Measurements from ENCODE around the gene SNED1.

DNA sequence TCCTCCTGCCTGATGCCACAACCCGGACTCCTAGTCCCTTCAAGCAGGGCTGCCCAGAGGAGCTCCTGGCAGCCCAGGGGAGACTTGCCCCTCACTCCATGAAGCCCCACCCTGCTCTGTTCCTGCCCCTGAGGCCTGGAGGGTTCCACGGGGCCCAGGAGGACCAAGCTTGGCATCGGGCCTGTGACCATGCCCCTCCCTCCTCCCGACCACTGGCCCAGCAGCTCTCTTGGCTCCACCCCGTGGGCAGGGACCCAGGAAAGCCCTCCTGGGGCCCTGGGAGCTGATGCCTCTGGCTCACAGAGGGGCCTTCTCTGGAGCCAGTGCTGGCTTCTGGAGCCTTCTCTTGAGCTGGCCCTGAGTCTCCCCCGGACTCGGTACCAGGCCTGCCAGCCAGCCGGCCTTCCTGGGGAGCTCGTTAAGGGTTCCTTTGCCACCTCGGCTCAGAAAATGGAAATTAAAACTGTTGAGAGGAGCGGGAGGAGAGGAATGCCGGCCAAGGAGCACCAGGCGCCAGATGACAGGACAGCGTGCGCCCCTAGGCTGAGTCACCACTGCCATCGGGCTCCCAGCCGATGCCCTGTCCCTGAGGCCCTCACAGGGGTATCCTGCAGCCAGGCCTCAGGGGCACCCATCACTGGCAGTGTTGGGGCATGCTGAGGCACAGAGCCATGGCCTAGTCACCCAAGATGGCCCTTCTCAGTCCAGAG lies 40.6 kb upstream of the SNED1 start:
- TF ChIP-seq FOXJ3 (CRISPR knock-in tag; IDR thresholded peaks at IDR 0.05; ENCODE audit: borderline replicate concordance) (no peak), CTCF (IDR thresholded peaks at IDR 0.05) (no peak), ATF6 (CRISPR knock-in tag; IDR thresholded peaks at IDR 0.05) (no peak), ZNF219 (CRISPR knock-in tag; IDR thresholded peaks at IDR 0.05; ENCODE audit: borderline replicate concordance) (no peak), ZNF423 (CRISPR knock-in tag; IDR thresholded peaks at IDR 0.05) (no peak), USF1 (CRISPR knock-in tag; IDR thresholded peaks at IDR 0.05) (no peak), ESRRA (CRISPR knock-in tag; IDR thresholded peaks at IDR 0.05; ENCODE audit: borderline replicate concordance) (no peak)
